ENCODE results near the gene DRC7.

Gene DRC7

GRCh38 chr16:57677622-57678369 lies 16.8 kb upstream of the DRC7 start:
- no peak for DNase-seq

DNA sequence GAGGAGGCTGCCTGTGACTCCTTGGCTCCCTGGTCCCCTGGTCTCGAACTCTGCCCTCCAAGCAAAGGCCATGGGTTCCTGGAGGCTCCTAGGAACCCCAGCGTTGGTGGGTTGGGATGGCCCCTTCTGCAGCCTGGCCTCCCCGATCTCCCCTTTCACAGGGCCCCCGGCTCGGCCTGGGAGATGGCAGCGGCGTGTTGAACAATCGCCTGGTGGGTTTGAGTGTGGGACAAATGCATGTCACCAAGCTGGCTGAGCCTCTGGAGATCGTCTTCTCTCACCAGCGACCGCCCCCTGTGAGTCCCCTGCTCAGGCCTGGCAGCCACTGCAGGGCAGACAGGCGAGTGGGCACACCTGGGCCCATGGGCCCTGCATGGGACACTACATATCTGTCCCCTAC lies 15.6 kb upstream of the DRC7 start:
- no peak for DNase-seq

DNA sequence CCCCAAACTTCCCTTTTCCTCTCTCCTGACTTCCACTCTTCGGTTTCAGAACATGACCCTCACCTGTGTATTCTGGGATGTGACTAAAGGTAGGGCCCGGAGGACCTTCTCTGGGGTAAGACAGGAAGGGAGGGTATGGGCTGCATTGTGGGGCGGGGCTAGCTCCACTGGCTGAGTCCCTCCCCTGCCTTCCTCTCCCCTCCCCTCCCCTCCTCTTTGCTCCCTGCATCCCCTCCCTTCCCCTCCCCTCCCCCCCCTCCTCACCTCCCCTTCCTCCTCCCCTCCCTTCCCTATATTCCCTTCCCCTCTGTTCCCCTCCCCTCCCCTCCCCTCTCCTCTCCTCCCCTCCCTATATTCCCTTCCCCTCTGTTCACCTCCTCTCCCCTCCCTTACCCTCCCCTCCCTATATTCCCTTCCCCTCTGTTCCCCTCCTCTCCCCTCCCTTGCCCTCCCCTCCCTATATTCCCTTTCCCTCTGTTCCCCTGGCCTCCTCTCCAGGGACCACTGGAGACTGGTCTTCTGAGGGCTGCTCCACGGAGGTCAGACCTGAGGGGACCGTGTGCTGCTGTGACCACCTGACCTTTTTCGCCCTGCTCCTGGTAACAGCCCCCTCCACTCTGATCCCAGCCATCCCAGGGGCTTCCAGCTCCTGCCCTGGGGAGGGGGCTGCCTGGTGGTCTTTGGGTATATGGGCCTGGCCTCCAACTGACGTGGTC lies 14.7 kb upstream of the DRC7 start:
- no peak for DNase-seq

DNA sequence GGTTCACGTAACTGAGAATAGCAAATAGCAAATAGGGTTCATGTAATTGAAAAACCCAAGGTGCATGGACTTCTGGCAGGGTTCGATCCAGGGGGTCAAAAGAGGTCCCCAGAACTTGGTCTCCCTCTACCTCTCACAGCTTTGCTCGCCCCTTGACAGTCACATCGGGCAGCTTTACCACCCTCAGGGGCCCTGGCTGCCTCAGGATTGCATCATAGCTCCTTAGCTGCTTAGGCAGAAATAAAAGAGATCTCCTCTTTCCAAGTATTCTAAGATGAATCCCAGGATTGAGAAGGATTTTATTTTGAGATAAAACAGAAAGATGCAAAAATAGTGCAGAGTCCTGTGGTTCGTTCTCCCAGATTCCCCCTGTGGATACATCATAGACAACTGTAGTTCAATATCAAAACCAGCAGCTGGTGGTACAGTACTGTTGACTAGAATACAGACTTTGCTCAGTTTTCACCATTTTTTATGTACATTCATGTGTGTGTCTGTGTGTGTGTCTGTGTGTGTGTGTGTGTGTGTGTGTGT lies 13.7 kb upstream of the DRC7 start:
- no peak for DNase-seq

- no peak for DNase-seq
Measured at GRCh38 chr16:57681950-57682728, 12.5 kb upstream of the DRC7 start.

GRCh38 chr16:57682809-57683635 lies 11.6 kb upstream of the DRC7 start:
- no peak for DNase-seq

GRCh38 chr16:57683636-57684545 lies 10.7 kb upstream of the DRC7 start:
- no peak for DNase-seq

- DNase-seq, result no peak
Measured at GRCh38 chr16:57684626-57685358, 9.8 kb upstream of the DRC7 start.

GRCh38 chr16:57685633-57686032 lies 9.0 kb upstream of the DRC7 start:
- no peak for DNase-seq

DNA sequence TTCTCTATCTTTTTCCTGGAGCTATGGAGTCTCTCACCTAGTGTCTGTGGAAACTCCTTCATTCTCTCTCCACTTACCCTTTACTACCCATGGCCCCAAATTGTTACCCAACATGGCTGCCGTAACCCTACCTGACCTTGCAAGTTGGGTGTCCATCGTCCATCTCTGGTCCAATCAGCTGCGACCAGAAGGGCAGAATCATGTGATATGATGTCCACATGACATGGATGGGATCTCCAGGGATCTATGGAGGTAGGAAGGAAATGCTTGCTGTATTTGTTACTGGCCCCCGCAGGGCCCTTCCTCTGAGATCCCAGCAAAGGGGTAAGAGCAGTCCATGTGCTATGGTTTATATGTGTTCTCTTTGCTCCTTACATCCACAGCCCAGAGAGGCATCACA lies 8.0 kb upstream of the DRC7 start:
- no peak for DNase-seq

GRCh38 chr16:57687363-57687929 lies 7.2 kb upstream of the DRC7 start:
- DNase-seq, result no peak

DNA sequence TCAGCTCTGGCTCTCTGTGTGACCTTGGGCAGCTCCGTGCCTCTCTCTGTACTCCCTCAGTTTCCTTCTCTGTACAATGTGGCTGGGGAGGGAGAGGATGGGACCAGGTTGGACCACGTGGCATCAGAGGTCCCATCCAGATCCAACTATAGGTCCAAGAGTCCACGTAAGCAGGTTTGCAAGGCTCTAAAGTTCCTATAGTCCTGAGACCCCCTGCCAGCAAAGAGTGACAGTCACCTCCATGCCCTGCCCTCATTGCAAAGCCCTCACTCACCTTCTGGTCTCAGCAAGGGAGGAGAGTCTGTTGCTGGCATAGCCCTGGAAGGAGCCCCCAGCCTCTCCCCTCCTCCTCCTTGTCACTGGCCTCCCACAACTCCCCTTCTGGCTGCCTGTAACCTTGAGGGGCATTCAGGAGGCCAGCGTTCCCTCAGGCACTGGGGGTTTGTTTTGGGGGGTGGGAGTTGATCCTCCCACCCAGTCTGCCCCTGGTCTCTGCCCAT lies 6.1 kb upstream of the DRC7 start:
- DNase-seq, result no peak

DNA sequence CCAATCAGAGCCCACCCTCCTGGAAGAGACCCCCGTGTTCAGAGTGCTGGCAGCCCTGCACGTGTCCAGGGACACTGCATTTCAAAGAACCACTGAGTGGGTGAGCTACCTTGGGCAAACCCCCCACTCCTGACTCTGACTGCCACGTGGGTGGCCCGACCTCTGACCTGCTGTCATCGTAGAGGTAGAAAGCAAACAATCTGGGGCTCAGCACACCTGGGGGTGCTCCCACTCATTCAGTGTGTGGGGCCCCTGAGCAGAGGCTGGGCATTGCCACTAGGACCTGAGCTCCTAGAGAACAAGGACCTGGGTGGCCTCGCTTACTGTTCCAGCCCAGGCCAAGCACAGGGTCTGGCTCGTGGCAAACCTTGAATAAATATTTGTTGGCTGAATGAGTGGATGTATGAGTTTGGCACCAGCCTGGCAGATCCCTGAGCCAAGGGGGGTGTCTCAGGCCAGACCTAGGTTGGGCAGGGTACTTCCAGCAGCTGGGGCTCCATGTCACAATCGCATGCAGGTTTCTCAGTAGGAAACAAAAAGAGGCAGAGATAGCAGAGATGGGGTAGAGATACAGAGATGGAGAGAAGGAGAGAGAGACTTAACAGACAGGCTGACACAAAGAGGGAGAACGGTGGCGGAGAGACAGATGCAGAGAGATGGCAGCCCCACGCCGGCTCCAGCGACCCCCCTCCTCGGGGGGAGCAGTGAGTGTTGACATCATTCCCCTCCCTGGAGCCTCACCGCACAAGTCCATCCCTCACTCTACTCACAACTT lies 5.4 kb upstream of the DRC7 start:
- DNase-seq, result no peak

DNA sequence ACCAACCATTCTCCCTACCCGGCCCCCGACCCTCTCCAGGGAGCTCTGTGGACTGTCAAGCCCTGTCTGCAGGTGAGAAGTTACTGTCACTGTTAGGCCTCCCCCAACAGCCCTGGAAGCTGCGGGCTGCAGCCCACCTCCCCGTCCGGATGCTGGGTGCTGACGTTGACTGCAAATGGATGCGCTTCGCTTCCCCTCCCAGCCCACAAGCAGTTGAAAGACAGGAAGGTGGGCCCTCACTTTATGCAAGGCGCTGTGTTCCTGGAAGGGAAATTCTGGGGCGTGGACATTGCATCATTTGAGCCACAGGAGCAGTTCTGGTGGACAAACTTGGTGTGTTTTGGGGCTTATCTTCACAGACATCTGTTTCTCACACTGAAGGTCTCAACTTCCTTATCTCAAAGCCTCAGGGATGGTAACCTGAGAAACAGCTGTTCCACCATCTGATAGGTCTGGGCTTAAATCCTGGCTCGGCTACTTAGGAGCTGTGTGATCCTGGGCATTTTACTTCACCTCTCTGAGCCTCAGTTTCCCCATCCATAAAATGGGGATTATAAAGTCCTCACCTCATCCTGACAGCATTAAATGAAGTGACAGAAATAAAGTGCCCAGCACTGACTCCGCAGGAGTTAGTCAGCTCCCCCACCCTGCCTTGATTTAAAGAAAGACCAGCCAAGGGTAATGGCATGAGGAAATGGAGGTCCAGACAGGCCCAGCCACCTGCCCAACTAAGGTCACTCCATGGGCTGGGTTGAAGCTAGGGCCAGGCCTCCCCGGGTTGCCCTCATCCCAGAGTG lies 4.6 kb upstream of the DRC7 start:
- no peak for DNase-seq

GRCh38 chr16:57690782-57691471 lies 3.7 kb upstream of the DRC7 start:
- no peak for DNase-seq

DNA sequence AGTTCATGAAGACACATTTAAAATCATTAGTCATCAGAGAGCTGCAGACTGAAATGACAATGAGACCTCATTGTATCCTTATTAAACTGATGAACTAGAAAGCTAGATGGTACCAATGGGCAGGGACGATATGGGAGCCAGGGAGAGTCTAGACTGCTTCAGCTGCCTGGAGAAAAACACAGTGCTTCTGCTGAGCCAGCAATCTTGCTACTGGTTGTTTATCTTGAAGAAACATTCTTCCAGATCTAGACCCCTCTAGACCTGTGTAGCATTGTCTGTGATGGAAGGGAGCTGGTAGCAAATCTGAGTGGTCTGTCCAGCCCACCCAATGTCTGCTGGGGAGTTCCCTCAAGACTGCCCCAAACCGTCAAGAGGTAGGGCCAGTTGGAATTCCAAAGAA lies 2.0 kb upstream of the DRC7 start:
- DNase-seq, result no peak

DNA sequence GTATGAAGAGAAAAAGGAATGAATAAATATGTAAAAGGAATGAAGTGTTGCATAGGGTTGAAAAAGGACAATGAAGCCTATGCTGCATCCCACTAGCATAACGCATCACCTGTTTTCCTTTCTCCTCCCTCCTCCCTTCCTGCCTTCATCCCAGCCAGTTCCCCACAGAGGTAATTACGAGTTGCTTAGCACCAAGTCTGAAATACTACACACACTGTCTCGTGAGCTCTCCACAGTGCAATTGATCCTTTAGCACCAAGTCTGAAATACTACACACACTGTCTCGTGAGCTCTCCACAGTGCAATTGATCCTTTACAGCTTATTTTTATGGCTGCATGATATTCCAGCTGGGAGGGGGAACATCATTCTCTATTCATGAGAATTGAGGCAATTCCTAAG lies 1.1 kb upstream of the DRC7 start:
- DNase-seq, result no peak

- DNase-seq, result no peak
Measured at GRCh38 chr16:57694231-57694724, 328 bp upstream of the DRC7 start.
